GM12878 (cell line): ENCODE measurements around the gene TTC32.

ENCODE experiments used
- ATF7 ChIP-seq: fragments of 450-650 bp; IDR thresholded peaks from 2 replicates; pipeline ENCODE4 v1.6.1; 2016; ENCODE audit warnings: low read depth, mild to moderate bottlenecking
- CREB1 ChIP-seq: IDR thresholded peaks from 2 replicates; pipeline ENCODE4 v1.6.1; 2012; ENCODE audit warnings: low read depth, mild to moderate bottlenecking, inconsistent platforms
- CTCF ChIP-seq, 3 experiments: IDR thresholded peaks in 2 of 3; conservative IDR thresholded peaks in 1 of 3; 2 replicates each; pipeline ENCODE4 v1.5.1; 2011; ENCODE audit warnings: low read depth in 3 of 3, low read length in 3 of 3, mild to moderate bottlenecking in 3 of 3, control low read depth in 2 of 3, moderate library complexity in 2 of 3, inconsistent platforms in 1 of 3, mixed read lengths in 1 of 3; ENCODE audit not compliant: control insufficient read depth in 2 of 3, insufficient read depth in 1 of 3; ENCODE audit errors: extremely low read depth in 1 of 3
- EED ChIP-seq: sonication (generic); IDR thresholded peaks from 2 replicates; pipeline ENCODE4 v1.6.1; 2016; ENCODE audit warnings: antibody characterized with exemption, low read depth
- RFX5 ChIP-seq: IDR thresholded peaks from 2 replicates; pipeline ENCODE4 v1.6.1; 2011; ENCODE audit warnings: low read depth, low read length, improper control_type of control experiment
- SIN3A ChIP-seq: IDR thresholded peaks from 2 replicates; pipeline ENCODE4 v1.6.1; 2012; ENCODE audit warnings: low read depth, low read length, improper control_type of control experiment

- TF ChIP-seq SIN3A, result no peak
- TF ChIP-seq CREB1, result no peak
- TF ChIP-seq CTCF (IDR thresholded peaks at IDR 0.05 in 2 of 3, conservative IDR thresholded peaks at IDR 0.05 in 1 of 3; ENCODE audit: control insufficient read depth in 2 of 3, extremely low read depth in 1 of 3, insufficient read depth in 1 of 3, low read depth in 3 of 3, low read length in 3 of 3), result no peak
- no peak for TF ChIP-seq EED
- TF ChIP-seq RFX5, result no peak
- TF ChIP-seq ATF7, result no peak
Measured at GRCh38 chr2:19851116-19851695, 50.6 kb downstream of the TTC32 start.
